Astrocyte of the cerebellum (primary cell): ENCODE measurements around the gene IGFBP3.

Source experiments
- DNase-seq: peaks from one replicate; pipeline ENCODE4 v3.0.0-alpha.2; 2011; ENCODE audit warnings: low read depth
- H3K4me3 ChIP-seq: 2 replicates; pipeline ENCODE4 v1.5.1; 2011; ENCODE audit warnings: mild to moderate bottlenecking, low read depth, low read length, moderate library complexity
- CTCF ChIP-seq: IDR thresholded peaks from 2 replicates; pipeline ENCODE4 v1.5.1; 2012; ENCODE audit warnings: low read length, low read depth, moderate library complexity, mild to moderate bottlenecking; ENCODE audit errors: missing control alignments
- in situ Hi-C: cut with HindIII; loops from 2 replicates; pipeline ENCODE4 v1.10.0; 2017; ENCODE audit warnings: low sequenced_read_pairs

The IGFBP3 gene

GRCh38 chr7:45938626-45939302, 17.7 kb upstream of the IGFBP3 start:
- in situ Hi-C loops, result no loop called here
- H3K4me3 ChIP-seq, result no peak overlapping the region
- TF ChIP-seq CTCF, result no peak
- no peak for DNase-seq

DNA sequence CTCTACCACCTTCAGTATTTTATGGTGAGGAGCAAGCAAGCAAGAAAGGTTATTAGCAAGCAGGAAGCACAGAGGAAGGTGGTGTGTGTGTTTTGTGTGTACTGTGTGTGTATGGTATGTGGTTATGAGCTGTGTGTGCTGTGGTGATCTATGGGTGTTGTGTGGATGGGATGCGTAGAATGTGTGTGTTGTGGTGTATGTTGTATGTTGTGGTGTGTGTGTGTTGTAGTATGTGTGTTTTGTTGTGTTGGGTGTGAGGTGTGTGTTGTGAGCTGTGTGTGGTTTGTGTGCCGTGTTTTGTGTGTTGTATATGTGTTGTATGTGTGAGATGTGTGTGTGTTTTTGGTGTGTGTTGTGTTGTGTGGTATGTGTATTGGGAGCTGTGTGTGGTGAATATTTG, 16.8 kb upstream of the IGFBP3 start:
- in situ Hi-C loops, result no loop called here
- DNase-seq, result no peak
- TF ChIP-seq CTCF, result no peak
- H3K4me3 ChIP-seq, result no peak overlapping the region

DNA sequence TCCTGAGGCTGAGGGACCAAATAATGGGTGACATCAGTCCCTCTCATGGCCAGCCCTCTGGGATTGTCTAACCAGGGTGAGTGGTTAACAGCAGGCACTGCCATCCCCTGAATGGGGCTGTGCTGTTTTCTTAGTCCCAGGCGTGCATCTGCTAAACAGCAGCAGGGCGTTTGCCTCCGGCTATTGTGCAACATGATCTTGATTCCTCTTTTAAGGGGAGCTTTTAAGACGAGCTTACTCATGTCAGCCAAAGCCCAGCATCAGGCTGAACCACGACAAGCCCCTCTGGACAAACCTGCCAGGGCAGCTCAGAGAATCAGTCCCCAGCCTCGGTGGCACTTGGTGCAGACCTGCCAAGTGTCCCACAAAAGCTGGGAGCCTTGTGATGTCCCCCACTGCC, 16.2 kb upstream of the IGFBP3 start:
- no peak overlapping the region for H3K4me3 ChIP-seq
- TF ChIP-seq CTCF, result no peak
- in situ Hi-C loops, result no loop called here

DNA sequence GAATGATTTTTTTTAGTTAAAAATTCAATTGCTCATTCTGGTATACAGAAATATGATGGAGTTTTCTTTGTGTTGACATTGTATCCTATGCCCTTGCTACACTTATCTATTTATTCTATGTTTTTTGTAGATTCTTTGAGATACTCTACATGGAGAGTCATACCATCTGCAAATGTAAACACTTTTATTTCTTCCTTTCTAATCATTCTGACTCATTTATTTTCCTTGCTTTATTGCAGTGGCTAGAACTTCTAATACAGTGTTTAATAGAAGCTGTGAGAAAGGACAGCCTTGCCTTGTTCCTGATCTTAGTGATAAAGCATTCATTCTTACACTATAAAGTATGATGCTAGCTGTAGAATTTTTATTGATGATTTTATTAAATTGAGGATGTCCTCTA, 9.9 kb upstream of the IGFBP3 start:
- no peak for TF ChIP-seq CTCF

More for the DNA sequence above, 16.2 kb upstream of the IGFBP3 start:
- no peak for DNase-seq

DNA sequence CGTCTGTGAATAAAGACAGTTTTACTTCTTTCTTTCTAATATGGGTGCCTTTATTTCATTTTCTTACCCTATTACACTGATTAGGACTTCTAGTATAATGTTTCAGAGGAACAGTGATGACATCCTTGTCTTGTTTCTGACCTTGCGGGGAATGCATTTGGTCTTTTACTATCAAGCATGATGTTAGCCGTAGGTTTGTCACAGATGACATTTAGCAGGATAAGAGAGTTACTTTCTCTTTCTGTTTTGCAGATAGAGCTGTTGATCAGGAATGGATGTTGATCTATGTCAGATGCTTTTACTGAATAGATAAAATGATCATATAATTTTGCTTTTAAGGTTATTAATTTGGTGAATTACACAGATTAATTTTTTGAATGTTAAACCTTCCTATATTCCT, 6.6 kb upstream of the IGFBP3 start:
- DNase-seq, result no peak
- in situ Hi-C loops, result loop anchor here (5.0 kb wide), 1 partner anchor 430 kb away; no protein-coding TSS in a partner anchor
- TF ChIP-seq CTCF, result no peak
- H3K4me3 ChIP-seq, result no peak overlapping the region

More for the DNA sequence above, 9.9 kb upstream of the IGFBP3 start:
- no peak overlapping the region for H3K4me3 ChIP-seq
- in situ Hi-C loops, result no loop called here
- no peak for DNase-seq

GRCh38 chr7:45924283-45924682, 3.2 kb upstream of the IGFBP3 start:
- H3K4me3 ChIP-seq, result no peak overlapping the region
- in situ Hi-C loops, result no loop called here
- DNase-seq, result peak; percentile 42
- TF ChIP-seq CTCF, result no peak
